BE2C (cell line): ENCODE measurements around the gene AHRR.

Experiments used
- DNase-seq: peaks from one replicate; pipeline ENCODE4 v3.0.0-alpha.2; 2020
- H3K27me3 ChIP-seq: fragments of 250-450 bp; sonication (Bioruptor Pico); 2 replicates; pipeline ENCODE4 v1.5.1; 2020; ENCODE audit warnings: mild to moderate bottlenecking
- H3K36me3 ChIP-seq: fragments of 250-450 bp; sonication (Bioruptor Pico); 2 replicates; pipeline ENCODE4 v1.5.1; 2020; ENCODE audit warnings: mild to moderate bottlenecking
- H3K4me1 ChIP-seq: fragments of 250-450 bp; sonication (Bioruptor Pico); 2 replicates; pipeline ENCODE4 v1.5.1; 2020
- H3K4me3 ChIP-seq: 2 replicates; pipeline ENCODE4 v1.5.1; 2011; ENCODE audit warnings: low read depth, low read length
- H3K9me3 ChIP-seq: fragments of 250-450 bp; sonication (Bioruptor Pico); 2 replicates; pipeline ENCODE4 v1.5.1; 2020
- CTCF ChIP-seq: IDR thresholded peaks from 2 replicates; pipeline ENCODE4 v1.5.1; 2012; ENCODE audit warnings: mild to moderate bottlenecking, low read depth, low read length

The AHRR gene

GRCh38 chr5:372996-373709 is 51.6 kb downstream of the AHRR start:
- Histone ChIP-seq H3K36me3 (no peaks in the 10 kb centered on the region), H3K9me3 (no peaks in the 10 kb centered on the region), H3K4me1 (no peaks in the 10 kb centered on the region), H3K4me3 (no peak overlapping the region), H3K27me3 (no peaks in the 10 kb centered on the region)
- DNase-seq = peak; percentile 18
- TF ChIP-seq CTCF = no peak

- Histone ChIP-seq H3K4me3 (peak overlapping the region; percentile 44), H3K36me3 (no peaks in the 10 kb centered on the region), H3K4me1 (no peaks in the 10 kb centered on the region), H3K9me3 (no peaks in the 10 kb centered on the region), H3K27me3 (no peaks in the 10 kb centered on the region)
- peak; percentile 66 for DNase-seq
- no peak for TF ChIP-seq CTCF
Observed at GRCh38 chr5:373710-374602, 52.4 kb downstream of the AHRR start.

GRCh38 chr5:374631-375335 is 53.3 kb downstream of the AHRR start:
- no peak for TF ChIP-seq CTCF
- peak; percentile 5 for DNase-seq
- Histone ChIP-seq H3K27me3 (no peaks in the 10 kb centered on the region), H3K36me3 (no peaks in the 10 kb centered on the region), H3K4me1 (no peaks in the 10 kb centered on the region), H3K4me3 (no peak overlapping the region), H3K9me3 (no peaks in the 10 kb centered on the region)

GRCh38 chr5:375336-375920 is 53.9 kb downstream of the AHRR start:
- no peaks in the 10 kb centered on the region for H3K36me3 ChIP-seq
- no peaks in the 10 kb centered on the region for H3K9me3 ChIP-seq
- no peak for TF ChIP-seq CTCF
- no peaks in the 10 kb centered on the region for H3K27me3 ChIP-seq
- H3K4me1 ChIP-seq = no peaks in the 10 kb centered on the region
- DNase-seq = no peak
- H3K4me3 ChIP-seq = no peak overlapping the region

- DNase-seq = peak; percentile 10
- H3K36me3 ChIP-seq = no peaks in the 10 kb centered on the region
- TF ChIP-seq CTCF = no peak
Observed at GRCh38 chr5:375921-376798, 54.6 kb downstream of the AHRR start.

More at GRCh38 chr5:375921-376798, 54.6 kb downstream of the AHRR start:
- H3K27me3 ChIP-seq = no peaks in the 10 kb centered on the region
- H3K4me1 ChIP-seq = no peaks in the 10 kb centered on the region
- no peaks in the 10 kb centered on the region for H3K9me3 ChIP-seq
- no peak overlapping the region for H3K4me3 ChIP-seq
